ACHN (cell line): ENCODE results near the gene SCLT1.
"Not testable (repeated sequence)": the region's sequence is repeated elsewhere in the genome, so short reads cannot be mapped to it uniquely, and the experiment has no call there.

Experiments used
- DNase-seq: peaks from one replicate; pipeline ENCODE4 v3.0.0-alpha.2; 2015
- in situ Hi-C: cut with HindIII; loops from 2 replicates; pipeline ENCODE4 v1.10.0; 2017; ENCODE audit warnings: low sequenced_read_pairs, low pct_ligation_motif_present, low pct_unique_long_range_greater_than_20kb

Gene SCLT1

DNA sequence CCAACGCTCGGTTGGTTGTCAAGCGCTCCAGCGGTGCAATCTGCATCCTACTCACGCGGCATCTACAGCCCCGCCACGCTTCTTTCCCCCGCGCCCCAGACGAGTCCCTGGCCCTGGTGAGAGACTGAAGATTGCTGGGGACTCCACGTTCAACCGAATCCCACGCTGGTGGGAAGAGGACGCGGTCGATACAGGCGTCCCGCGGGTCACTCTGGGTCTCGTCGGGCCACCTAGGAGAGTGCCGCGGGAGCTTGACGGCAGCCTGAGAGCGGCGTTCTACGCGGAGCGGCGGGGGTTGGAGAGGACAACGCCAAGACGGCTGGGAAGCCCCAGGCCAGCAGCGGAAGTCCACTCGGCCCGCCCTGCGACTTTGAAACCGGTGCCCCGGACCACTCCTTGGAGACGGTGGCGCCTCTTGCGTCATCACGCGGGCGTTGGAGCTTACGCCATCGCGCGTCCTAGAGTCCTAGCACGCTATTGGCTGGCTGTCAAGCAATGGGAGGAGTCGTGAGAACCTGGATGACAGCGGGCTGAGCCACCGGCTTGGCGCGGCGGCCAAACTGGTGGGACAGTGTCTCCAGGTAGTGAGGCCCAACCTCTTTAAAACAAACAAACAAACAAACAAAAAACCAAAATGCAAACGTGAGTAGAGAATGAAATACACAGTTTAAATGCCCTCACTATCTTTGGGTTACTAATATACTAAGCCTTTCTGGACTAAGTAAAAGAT lies at the start of gene SCLT1:
Gene SCLT1, minus strand, starts transcription at position 349 of the 730 bp plus-strand sequence. CDS start 436 bp downstream, outside the sequence.
- in situ Hi-C loops = no loop called here
- DNase-seq = peak; percentile 97

DNA sequence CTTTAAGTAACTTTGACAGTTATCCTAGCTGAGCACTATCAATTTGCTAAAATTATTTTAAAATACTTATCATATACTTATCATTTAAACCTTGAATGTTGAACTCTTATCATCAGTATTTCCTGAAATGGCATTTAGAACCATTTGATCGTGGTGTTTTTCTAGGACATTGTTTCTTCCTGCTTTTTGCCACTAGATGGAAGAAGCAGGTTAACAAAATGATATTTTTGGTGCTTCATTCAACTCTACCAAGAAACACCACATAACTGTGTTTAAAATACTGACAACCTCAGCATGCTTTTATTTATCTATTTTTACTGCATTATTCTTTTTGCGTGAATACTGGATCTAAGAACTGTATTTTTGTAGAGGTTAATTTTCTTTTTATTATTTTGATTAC lies 47.2 kb upstream of the SCLT1 start:
- DNase-seq = no peak
- in situ Hi-C loops = no loop called here

DNA sequence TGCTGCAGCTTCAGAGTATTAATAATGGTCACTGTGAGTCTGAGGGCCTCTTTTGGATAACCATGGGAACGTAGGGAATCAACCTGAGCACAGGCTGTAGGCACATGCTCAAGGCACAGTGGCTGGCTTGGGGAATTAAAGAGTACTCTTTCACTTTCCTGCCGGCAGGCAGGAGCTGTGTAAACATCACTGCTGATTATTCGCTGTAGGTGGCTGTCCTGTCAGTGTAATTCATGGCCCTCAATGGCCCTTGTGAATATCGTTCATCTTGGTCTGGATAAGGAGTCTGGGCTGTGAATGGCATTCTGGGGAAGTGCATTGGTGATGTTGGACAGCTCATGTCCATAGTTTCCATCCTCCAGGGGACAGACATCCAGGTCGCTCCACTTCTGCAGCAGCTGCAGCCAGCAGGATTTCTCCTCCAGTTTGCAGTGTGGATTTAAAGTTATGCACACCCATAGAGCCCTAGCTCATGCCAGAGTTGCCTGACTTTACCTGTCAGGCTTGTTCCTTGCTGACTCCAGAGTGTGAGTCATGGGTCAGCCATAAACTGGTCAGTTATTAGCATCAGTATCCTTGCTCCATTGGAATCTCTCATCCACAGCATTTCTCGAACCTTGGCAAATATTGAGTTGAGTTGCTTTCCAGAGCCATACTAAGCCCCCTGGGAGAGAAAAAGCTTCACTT lies 45.6 kb upstream of the SCLT1 start:
- DNase-seq = no peak

DNA sequence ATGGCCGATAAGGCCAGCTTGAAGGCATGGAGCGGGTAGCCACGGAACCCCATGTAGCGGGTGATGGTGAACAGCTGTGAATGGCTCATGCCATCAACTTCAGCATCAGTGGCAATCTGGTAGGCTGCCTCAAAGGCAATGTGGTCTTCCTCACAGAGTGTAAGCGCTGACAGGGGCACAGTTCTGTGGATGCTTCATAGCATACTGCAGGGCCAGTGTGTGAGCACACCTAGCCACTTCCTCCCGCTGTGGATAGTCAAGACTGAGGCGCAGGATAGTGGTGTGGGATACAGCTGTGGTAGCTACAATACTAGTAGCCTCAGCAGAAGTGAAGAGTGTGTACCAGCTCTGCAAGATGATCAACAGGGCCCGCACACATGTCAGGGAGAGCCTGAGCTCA lies 43.1 kb upstream of the SCLT1 start:
- in situ Hi-C loops = no loop called here
- DNase-seq = no peak

More for the DNA sequence above, 45.6 kb upstream of the SCLT1 start:
- in situ Hi-C loops = no loop called here

DNA sequence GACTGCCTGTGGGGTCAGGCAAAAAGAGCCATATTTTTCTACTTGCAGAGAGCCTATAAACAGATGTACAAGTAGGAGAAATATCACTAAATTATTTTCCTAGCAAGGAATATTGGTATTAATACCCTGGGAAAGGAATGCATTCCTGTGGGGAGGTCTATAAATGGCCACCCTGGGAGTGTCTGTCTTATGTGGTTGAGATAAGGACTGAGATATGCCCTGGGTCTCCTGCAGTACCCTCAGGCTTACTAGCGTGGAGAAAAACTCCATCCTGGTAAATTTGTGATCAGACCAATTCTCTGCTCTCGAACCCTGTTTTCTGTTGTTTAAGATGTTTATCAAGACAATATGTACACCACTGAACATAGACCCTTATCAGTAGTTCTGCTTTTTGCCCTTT lies 38.0 kb upstream of the SCLT1 start:
- no peak for DNase-seq
- in situ Hi-C loops = no loop called here

DNA sequence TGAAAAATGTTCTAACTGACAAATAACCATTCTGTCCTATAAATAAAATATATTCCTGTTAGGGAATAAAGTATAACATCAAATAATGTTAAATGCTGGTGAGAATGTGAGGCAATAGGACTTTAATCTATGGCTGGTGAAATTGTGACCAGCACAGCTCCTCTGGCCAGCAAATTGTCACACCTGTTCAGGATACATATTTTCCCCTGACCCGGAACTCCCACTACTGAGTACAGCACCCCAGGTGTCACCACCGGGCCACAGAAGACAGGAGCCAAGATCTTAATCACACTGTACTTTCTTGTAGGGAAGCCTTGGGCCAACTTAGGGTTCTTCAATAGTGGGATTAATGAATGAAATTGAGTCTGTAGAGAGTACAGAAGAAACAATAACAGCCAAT lies 35.8 kb upstream of the SCLT1 start:
- in situ Hi-C loops = no loop called here
- DNase-seq = no peak

DNA sequence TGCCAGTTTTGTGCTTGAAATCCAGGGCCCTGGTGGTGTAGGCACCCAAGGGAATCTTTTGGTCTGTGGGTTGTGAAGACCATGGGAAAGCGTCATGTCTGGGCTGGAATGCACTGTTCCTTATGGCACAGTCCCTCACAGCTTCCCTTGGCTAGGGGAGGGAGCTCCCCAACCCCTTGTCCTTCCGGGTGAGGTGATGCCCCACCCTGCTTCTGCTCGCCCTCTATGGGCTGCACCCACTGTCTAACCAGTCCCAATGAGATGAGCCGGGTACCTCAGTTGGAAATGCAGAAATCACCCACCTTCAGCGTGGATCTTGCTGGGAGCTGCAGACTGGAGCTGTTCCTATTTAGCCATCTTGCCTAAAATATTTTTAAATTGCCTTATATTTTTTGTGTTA lies 33.3 kb upstream of the SCLT1 start:
- in situ Hi-C loops, DNase-seq: not testable (repeated sequence)

DNA sequence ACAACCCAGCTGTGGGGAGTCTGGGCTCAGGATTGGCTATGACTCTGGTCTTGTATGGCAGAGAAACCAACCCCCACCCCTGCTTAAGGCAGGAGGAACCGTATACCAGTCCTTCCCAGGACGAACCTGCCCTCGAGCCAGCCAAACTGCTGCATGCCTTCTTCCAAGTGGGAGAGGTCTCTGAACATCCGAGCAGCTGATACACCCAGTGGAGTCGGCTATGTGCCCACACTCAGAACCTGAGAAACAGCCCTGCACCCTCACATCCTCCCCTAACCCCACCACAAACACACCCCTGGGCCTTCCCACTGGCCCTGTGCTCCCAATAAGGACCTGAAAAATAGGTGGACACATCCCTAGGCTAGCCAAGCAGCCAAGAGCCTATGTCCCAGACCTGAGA lies 24.4 kb upstream of the SCLT1 start:
- no peak for DNase-seq
- in situ Hi-C loops = no loop called here

DNA sequence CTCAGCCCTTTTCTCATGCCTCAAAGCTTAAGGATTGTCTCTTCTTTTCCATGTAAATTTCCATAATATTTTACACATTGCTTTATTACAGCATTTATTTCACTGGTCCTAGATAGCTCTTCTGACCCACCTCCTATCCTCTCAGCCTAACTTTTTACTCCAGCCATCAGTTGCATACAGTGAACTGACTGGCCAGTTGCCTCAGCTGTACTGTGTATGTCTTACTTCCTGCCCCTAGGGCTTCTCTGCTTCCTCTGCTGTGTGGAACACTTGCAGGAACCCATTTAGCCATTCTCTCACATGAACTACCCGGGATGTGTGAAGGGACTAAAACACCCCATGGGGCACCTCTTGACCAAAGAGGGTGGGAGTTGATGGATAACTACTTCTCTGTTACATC lies 20.6 kb upstream of the SCLT1 start:
- DNase-seq = no peak
- in situ Hi-C loops = no loop called here

DNA sequence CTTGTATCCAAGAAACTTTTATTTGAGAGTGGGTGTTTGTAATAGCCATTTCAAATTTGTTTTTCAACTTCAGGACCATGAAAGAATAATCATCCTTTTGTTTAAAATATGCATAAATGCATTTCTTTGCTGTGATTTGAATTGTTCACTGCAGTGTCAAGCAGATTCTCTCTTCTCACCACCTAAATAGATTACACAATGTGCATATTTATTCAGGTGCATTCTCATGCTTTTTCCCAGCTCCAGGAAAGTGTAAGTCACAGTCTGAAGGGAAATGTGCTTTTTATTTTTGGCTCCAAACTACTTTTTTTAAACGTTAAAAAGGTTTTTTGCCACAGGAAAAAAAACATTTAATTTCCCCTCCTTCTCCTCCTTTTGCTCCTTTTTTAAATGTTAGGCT lies 20.1 kb upstream of the SCLT1 start:
- in situ Hi-C loops = no loop called here
- no peak for DNase-seq

DNA sequence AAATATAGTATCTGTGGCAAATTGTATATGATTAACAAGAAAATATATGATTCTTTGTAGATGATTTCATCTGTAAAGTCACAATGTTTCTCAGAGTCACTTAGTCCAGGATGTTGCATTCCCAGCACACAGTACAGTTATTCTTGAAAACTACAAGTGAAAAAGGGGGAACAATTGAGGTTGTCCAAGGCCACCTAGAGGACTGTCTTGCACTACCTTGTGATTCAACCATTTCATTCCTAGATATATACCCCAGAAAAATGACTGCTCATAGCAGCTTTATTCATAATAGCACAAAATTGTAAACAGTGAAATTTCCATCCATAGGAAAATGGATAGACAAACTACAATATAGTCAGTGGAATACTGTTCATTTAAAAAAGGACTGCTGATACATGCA lies 18.6 kb upstream of the SCLT1 start:
- in situ Hi-C loops = no loop called here
- no peak for DNase-seq

DNA sequence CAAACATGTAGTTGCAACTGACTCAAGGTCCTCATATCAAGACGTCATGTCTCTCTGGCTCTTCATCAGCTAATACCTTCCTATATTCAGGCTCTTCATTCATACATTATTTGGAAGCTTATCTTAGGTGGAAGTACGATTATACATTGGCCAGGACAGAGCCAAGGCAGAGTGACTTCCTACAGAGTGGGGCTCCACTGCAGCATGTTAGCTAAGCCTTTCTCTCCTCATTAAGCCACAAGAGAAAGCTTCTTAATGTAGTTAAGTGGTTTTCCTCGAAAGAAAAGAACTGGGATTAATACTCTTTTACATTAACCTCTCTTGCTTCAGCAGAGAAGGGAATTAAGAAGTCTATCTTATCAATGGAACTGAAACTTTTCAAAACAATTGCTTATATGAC lies 17.6 kb upstream of the SCLT1 start:
- in situ Hi-C loops = no loop called here
- no peak for DNase-seq

DNA sequence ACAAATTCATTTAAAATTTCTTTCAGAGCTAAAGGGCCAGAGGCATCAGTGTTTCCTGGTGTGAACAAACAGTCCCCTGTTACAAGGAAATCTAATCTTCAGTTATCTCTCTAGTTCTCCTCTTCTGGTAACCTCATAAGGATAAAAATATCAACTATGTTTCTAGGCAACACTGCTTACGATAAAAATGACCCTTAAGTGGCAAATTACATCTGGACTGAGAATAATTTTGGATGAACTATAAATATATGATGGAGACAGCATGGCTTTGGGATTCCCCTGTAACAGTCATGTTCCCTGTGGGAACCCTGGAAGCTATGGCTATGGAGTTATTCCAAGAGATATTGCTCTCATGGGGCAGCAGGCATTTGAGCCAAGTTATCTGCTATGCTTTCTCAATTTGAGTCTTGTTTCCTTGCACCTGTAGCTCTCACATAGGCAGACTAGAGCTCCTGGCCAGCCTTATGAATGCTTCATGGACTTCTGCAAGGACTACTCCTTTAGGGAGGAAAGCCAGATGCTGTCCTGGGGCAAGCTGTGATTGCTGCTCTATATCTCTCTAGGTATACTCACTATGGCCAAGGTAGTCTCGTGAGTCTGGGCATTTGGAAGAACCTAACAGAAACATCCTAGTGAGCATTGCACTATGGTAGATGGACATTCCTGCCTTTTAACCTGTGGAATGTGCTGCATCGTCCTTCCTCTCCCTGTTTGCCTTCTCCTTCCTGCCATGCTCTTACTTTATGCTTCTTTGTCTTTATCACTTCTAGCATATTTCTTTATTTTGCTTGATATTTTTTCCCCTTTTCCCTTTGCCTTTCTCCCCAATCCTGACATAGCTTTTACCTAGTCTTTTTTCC lies 16.9 kb upstream of the SCLT1 start:
- no peak for DNase-seq
- in situ Hi-C loops = no loop called here

DNA sequence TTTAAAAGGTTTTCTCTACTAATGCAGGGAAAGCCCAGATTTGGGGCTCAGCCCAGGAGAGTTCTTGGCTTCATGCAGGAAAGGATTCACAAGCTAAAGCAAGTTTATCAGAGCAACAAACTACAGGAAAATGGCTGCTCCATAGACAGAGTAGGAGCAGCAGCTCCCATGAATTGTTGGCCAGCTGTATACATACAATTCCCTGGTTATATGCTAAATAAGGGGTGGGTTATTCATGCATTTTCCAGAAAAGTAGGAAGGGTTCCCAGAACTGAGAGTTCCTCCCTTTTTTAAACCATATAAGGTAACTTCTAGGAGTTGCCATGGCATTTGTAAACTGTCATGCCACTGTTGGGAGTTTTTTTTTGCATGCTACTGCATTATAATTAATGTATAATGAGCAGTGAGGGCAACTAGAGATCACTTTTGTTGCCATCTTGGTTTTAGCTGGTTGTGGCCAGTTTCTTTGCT lies 5.2 kb upstream of the SCLT1 start:
- in situ Hi-C loops = no loop called here
- DNase-seq = no peak

DNA sequence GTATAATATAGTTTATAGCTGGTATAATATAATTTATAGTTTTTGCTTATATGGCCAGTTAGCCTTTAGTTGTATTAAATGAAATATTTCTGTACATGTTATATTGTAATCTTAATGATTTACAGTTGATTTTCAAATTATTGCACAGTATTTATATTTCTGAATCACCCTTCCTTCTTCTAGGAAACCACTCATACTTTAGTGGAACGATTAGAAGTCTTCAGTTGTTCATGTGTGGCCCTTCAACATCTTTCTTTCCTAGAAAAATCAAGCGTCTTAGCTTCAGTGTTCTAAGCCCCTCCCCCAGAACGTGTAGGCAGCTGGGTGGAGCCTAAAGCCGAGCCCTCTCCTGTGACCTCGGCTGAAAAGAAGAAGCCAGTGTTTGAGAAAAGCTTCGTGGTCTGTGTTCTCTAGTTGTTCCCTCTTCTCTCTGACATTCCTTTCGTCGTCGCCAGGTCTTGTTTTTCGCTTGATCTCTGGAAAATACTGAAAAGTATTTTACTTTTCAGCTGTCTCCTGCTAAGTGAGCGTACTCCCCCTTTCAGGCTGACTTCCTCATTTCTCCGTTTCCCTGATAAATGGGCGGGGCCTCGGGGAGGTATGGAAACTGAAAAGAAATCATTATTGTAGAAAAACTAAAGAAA lies 2.6 kb upstream of the SCLT1 start, which contains the start of gene C4orf33:
Gene C4orf33, plus strand, starts transcription at position 342 of the 644 bp plus-strand sequence. CDS start 6,459 bp downstream, outside the sequence.
- in situ Hi-C loops = no loop called here
- DNase-seq = no peak

DNA sequence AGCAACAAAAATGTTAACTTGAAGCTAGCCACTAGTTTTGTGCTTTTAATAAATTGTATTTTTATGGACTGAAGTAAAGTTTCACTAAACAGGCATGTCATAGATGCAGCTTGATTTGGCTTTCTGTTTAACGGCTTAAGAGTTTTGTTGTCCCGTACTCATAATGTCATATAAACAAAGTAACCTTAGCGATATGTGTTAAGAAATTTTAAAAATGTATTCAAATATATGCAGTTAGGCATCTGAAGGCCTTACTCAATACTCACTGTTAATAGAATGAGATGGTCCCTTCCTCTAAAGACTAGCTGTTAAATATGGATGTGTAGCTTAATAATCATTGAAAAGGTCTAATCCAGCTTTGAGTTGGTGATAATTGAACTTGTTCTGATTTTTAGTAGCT lies 1.0 kb upstream of the SCLT1 start:
- no peak for DNase-seq
- in situ Hi-C loops = no loop called here

DNA sequence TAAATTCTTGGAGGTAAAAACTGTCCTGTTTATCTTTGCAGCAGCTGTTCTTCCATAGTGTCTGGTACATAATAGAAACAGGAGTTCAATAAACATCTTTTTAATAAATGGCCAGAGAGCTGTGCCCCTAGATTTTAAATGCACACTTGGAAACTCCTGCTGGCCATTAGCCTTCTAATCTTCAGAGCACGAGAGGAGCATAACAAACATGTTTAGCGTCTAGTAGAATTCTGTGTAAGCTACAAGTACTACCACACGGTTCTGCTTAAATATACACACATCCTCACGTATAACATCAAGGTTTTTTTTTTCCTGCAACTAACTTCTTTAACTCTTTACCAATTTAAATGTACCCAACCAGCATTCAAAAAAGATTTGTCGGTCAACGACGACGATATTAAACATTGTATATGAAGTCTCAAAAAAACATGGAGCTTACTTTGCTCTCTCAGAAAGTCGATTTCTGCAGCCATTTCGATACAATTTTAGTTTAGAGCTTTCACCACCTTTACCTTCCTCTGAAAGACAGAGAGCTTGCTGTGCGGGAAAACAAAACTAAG lies 628 bp downstream of the SCLT1 start:
- in situ Hi-C loops = no loop called here

DNA sequence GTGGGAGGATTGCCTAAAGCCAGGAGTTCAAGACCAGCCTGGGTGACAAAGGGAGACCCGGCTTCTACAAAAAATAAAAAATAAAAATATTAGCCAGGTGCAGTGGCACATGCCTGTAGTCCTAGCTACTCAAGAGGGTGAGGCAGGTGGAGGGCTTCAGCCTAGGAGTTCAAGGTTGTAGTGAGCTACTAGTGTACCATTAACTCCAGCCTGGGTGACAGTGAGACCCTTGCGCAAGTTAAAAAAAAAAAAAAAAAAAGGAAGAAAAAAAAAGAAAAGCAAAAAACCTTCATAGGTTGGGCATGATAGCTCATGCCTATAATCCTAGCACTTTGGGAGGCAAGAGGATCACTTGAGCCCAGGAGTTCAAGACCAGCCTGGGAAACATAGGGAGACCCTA lies 5.8 kb downstream of the SCLT1 start:
- in situ Hi-C loops = no loop called here

More for the DNA sequence above, 628 bp downstream of the SCLT1 start:
- DNase-seq = peak; percentile 27

More for the DNA sequence above, 5.8 kb downstream of the SCLT1 start:
- DNase-seq = no peak
